ENCODE measurements around the gene NAA38.

NAA38 gene, protein sequence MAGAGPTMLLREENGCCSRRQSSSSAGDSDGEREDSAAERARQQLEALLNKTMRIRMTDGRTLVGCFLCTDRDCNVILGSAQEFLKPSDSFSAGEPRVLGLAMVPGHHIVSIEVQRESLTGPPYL

GRCh38 chr17:7856811-7857712 is at the start of gene NAA38:
Gene NAA38 (minus strand): TSS chr17:7857559. CDS start chr17:7857463, 96 bp downstream.
- DNase-seq, result peak; percentile 94

- no peak for DNase-seq
Observed at GRCh38 chr17:7903154-7904103, 46.1 kb upstream of the NAA38 start.

- DNase-seq, result no peak
Observed at GRCh38 chr17:7897773-7898172, 40.4 kb upstream of the NAA38 start.

GRCh38 chr17:7897090-7897489 is 39.7 kb upstream of the NAA38 start:
- no peak for DNase-seq

GRCh38 chr17:7894866-7895265 is 37.5 kb upstream of the NAA38 start:
- no peak for DNase-seq

DNA sequence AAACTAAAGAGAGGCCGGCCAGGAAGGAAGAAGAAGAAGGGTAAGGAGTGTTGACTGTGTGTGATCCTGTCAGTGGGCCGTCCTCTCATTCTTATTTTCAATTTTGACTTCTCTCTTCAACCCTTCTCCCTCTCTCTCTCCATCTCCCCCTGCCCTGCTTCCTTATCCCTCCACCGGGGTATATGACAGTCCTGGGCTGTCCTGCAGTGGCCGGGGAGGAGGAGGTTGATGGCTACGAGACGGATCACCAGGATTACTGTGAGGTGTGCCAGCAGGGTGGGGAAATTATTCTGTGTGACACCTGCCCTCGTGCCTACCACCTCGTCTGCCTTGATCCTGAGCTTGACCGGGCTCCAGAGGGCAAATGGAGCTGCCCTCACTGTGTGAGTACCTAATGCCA is 36.9 kb upstream of the NAA38 start:
- DNase-seq, result no peak

- DNase-seq, result no peak
Observed at GRCh38 chr17:7893187-7893880, 36.0 kb upstream of the NAA38 start.

DNA sequence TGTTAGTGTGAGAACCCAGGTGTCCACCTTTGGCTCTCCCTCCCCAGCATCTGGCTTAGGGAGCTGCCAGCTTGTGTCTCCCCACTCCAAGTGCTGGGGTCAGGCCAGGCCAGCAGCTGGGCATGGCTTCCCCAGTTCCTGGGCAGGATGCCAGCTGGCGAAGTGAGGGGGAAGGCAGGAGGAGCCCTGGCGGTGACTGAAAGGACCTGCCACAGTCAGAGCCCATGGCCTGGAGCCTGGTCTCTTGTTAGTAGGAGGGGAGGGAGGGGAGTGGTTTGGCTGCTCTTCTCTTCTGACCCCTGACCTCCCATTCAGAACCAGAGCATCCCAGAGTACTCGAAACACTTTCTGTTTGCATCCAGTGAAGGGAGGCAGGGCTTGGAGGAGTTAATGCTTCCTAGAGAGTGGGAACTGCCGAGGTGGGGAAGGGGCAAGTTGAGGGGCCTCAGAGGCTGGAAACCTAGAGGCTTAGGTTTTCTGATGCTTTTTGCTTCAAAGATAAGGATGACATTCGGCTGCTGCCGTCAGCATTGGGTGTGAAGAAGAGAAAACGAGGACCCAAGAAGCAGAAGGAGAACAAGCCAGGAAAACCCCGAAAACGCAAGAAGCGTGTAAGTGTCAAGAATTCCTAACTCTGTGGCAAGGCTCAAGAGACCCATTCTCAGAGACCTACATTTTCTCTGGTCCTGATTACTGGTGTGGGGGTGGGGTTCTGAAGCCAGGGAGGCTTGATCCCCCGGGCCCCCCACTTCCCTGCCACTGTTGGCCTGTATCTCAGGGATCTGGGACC is 32.0 kb upstream of the NAA38 start:
- peak; percentile 15 for DNase-seq

DNA sequence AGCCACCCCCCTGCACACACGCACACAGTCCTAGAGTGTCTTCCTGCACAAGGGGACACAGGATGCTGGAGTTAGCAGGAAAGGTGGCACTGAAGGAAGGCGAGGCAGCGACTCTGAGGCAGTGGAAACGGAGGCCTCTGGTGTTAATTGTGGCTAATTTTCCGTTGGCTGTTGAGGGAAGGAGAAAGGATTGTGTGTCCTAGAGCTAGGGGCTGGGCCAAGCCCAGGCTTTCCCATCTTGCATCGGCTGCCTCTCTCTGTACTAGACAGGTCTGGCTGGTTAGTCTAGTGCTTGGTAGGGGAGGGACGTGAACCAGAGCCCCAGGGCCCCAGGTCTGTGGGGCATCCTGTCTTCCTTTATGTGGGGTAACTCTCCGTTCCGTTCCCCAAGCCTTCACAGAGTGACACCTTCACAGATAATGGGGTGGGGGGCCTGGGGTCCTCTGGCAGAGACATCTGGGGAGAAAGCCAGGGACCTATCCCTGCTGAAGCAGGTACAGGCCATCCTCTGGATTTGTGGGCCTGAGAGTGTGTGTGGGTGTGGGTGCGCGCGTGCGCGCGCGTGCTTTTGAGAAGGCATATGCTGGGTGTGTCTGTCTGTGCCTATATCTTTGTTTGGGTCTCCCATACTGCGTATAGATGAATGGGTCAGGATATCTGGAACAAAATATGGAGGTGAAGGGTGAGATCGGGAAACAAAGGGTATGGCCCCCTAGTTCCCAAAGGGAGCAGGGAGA is 31.0 kb upstream of the NAA38 start, which contains the start of gene CHD3:
Gene CHD3 (plus strand): TSS at position 606 of the 737 bp plus-strand sequence. CDS start 212 bp downstream, outside the sequence.
- peak; percentile 17 for DNase-seq

GRCh38 chr17:7887482-7888183 is 30.3 kb upstream of the NAA38 start:
- DNase-seq, result peak; percentile 85

GRCh38 chr17:7887038-7887481 is 29.7 kb upstream of the NAA38 start:
- DNase-seq, result no peak

GRCh38 chr17:7886227-7887037 is 29.1 kb upstream of the NAA38 start:
- peak; percentile 46 for DNase-seq

- peak; percentile 34 for DNase-seq
Observed at GRCh38 chr17:7885367-7886226, 28.2 kb upstream of the NAA38 start.

- peak; percentile 31 for DNase-seq
Observed at GRCh38 chr17:7884581-7885366, 27.4 kb upstream of the NAA38 start.

GRCh38 chr17:7883781-7884386 is 26.5 kb upstream of the NAA38 start:
- no peak for DNase-seq

DNA sequence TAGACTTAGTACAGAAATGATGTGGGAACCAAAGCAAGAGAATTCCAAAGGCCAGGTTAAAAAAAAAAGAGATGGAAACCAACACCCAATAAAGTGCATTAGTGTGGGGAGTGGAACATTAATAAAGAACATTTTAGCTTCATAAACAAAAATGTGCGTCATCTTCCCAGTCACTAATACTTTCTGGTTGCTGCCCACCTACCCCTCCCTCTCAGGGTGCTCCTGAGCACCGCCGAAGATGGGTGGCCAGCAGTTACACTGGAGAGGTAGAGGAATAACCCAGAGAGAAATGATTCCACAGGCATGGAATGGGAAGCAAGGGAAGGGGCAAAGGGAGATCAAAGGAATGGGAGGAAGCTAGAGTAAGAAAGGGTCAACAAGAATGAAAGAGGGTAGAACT is 25.3 kb upstream of the NAA38 start:
- no peak for DNase-seq

DNA sequence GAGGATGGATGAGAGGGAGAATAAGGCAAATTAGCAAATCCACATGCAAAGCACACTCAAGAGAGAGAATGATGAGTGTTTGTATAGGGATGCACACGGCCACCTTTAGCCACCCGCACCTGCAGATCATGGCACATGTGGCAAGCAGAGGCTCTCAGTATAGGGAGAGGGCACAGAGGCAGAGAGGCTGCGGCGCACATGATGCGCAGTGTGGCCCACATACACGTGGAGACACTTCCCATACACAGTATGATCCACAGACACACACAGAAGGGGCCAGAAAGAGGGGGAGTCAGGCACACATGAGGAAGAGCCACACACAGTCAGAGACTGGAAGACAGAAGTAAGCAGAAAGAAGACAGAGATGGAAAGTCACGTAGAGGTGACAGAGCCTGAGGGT is 24.7 kb upstream of the NAA38 start:
- no peak for DNase-seq

Measured in activated gamma-delta T cell treated with Interleukin-2 at 50 U/mL for 16 hours (primary cell).